ENCODE data around the gene TRHDE.

The TRHDE gene

DNA sequence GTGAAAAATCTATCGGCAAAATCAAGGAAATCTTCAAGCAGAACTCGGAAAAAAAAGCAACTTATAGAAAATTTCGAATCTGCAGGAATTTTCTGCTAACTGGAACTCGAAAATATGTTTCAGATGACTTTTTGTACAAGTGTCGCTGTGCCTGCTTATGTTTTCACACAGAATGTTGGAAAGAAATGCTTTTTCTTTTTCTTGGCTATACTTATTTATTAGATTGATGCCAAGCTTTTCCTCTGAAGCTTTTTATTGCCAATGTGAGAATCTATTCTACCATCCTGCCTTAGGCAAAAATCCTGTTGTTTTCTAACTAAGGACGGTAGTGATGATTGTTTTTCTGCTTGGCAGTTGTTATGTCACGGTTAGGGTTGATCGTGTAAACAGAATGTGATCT is 65.8 kb downstream of the TRHDE start:
- Histone ChIP-seq H3K4me3 (ENCODE audit: low read depth, low read length) (no peak overlapping the region), H3K4me1 (ENCODE audit: control insufficient read depth, insufficient read depth, low read length) (no peaks in the 10 kb centered on the region), H3K36me3 (ENCODE audit: control insufficient read depth in 2 of 2, insufficient read depth in 1 of 2, low read length in 2 of 2) (no peaks in the 10 kb centered on the region), H3K9me3 (ENCODE audit: control insufficient read depth, insufficient read depth, low read depth, low read length) (no peaks in the 10 kb centered on the region), H3K27ac (ENCODE audit: extremely low read depth, low read depth, low read length) (no peak overlapping the region)
- ChIA-PET CTCF (no interaction called here), POLR2A (no interaction called here)
- TF ChIP-seq, protein P1, sequence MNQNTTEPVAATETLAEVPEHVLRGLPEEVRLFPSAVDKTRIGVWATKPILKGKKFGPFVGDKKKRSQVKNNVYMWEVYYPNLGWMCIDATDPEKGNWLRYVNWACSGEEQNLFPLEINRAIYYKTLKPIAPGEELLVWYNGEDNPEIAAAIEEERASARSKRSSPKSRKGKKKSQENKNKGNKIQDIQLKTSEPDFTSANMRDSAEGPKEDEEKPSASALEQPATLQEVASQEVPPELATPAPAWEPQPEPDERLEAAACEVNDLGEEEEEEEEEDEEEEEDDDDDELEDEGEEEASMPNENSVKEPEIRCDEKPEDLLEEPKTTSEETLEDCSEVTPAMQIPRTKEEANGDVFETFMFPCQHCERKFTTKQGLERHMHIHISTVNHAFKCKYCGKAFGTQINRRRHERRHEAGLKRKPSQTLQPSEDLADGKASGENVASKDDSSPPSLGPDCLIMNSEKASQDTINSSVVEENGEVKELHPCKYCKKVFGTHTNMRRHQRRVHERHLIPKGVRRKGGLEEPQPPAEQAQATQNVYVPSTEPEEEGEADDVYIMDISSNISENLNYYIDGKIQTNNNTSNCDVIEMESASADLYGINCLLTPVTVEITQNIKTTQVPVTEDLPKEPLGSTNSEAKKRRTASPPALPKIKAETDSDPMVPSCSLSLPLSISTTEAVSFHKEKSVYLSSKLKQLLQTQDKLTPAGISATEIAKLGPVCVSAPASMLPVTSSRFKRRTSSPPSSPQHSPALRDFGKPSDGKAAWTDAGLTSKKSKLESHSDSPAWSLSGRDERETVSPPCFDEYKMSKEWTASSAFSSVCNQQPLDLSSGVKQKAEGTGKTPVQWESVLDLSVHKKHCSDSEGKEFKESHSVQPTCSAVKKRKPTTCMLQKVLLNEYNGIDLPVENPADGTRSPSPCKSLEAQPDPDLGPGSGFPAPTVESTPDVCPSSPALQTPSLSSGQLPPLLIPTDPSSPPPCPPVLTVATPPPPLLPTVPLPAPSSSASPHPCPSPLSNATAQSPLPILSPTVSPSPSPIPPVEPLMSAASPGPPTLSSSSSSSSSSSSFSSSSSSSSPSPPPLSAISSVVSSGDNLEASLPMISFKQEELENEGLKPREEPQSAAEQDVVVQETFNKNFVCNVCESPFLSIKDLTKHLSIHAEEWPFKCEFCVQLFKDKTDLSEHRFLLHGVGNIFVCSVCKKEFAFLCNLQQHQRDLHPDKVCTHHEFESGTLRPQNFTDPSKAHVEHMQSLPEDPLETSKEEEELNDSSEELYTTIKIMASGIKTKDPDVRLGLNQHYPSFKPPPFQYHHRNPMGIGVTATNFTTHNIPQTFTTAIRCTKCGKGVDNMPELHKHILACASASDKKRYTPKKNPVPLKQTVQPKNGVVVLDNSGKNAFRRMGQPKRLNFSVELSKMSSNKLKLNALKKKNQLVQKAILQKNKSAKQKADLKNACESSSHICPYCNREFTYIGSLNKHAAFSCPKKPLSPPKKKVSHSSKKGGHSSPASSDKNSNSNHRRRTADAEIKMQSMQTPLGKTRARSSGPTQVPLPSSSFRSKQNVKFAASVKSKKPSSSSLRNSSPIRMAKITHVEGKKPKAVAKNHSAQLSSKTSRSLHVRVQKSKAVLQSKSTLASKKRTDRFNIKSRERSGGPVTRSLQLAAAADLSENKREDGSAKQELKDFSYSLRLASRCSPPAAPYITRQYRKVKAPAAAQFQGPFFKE (tag by site-specific recombination; IDR thresholded peaks at IDR 0.05; ENCODE audit: borderline replicate concordance), result no peak
- TF ChIP-seq, protein P2, sequence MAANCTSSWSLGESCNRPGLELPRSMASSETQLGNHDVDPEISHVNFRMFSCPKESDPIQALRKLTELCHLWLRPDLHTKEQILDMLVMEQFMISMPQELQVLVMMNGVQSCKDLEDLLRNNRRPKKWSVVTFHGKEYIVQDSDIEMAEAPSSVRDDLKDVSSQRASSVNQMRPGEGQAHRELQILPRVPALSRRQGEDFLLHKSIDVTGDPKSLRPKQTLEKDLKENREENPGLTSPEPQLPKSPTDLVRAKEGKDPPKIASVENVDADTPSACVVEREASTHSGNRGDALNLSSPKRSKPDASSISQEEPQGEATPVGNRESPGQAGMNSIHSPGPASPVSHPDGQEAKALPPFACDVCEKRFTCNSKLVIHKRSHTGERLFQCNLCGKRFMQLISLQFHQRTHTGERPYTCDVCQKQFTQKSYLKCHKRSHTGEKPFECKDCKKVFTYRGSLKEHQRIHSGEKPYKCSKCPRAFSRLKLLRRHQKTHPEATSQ (tag by site-specific recombination; IDR thresholded peaks at IDR 0.05), result no peak
- TF ChIP-seq ZNF121 (tag by site-specific recombination; IDR thresholded peaks at IDR 0.05) (no peak), KLF16 (tag by site-specific recombination; IDR thresholded peaks at IDR 0.05) (no peak), ZNF214 (tag by site-specific recombination; IDR thresholded peaks at IDR 0.05; ENCODE audit: borderline replicate concordance) (no peak), ZFP41 (tag by site-specific recombination; IDR thresholded peaks at IDR 0.05; ENCODE audit: borderline replicate concordance) (no peak), ZNF585B (tag by site-specific recombination; IDR thresholded peaks at IDR 0.05) (no peak), SCRT1 (tag by site-specific recombination; IDR thresholded peaks at IDR 0.05; ENCODE audit: borderline replicate concordance) (no peak), ZNF133 (tag by site-specific recombination; IDR thresholded peaks at IDR 0.05) (no peak), ZNF785 (tag by site-specific recombination; IDR thresholded peaks at IDR 0.05) (no peak), SP3 (tag by site-specific recombination; IDR thresholded peaks at IDR 0.05) (no peak), ZNF560 (tag by site-specific recombination; IDR thresholded peaks at IDR 0.05; ENCODE audit: borderline replicate concordance) (no peak)
- TF ChIP-seq, protein P3, sequence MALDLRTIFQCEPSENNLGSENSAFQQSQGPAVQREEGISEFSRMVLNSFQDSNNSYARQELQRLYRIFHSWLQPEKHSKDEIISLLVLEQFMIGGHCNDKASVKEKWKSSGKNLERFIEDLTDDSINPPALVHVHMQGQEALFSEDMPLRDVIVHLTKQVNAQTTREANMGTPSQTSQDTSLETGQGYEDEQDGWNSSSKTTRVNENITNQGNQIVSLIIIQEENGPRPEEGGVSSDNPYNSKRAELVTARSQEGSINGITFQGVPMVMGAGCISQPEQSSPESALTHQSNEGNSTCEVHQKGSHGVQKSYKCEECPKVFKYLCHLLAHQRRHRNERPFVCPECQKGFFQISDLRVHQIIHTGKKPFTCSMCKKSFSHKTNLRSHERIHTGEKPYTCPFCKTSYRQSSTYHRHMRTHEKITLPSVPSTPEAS (tag by site-specific recombination; IDR thresholded peaks at IDR 0.05), result no peak
- TF ChIP-seq, protein P4, sequence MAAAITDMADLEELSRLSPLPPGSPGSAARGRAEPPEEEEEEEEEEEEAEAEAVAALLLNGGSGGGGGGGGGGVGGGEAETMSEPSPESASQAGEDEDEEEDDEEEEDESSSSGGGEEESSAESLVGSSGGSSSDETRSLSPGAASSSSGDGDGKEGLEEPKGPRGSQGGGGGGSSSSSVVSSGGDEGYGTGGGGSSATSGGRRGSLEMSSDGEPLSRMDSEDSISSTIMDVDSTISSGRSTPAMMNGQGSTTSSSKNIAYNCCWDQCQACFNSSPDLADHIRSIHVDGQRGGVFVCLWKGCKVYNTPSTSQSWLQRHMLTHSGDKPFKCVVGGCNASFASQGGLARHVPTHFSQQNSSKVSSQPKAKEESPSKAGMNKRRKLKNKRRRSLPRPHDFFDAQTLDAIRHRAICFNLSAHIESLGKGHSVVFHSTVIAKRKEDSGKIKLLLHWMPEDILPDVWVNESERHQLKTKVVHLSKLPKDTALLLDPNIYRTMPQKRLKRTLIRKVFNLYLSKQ (tag by site-specific recombination; IDR thresholded peaks at IDR 0.05; ENCODE audit: borderline replicate concordance), result no peak
- TF ChIP-seq, protein P5, sequence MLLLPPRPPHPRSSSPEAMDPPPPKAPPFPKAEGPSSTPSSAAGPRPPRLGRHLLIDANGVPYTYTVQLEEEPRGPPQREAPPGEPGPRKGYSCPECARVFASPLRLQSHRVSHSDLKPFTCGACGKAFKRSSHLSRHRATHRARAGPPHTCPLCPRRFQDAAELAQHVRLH (tag by site-specific recombination; IDR thresholded peaks at IDR 0.05), result no peak

DNA sequence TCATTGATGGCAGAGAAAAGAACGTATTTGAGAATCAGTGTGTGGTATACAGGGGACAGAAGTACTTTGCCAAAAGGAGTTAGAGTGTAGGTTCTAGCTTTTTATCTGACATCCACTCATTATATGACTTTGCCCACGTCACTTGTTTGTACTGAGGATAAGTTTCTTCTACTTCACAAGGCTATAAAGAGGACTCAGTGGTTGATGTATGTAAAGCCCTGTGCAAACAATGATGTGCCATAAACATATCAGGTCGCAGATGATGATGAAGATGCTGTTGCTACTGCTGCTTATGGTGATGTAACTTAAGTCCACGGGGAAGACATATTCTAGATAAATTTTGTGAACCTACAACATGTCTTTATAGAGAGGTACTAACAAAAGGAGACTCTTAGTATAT is 66.3 kb downstream of the TRHDE start:
- ChIA-PET POLR2A (no interaction called here), CTCF (no interaction called here)
- H3K27ac ChIP-seq (ENCODE audit: extremely low read depth, low read depth, low read length), result no peak overlapping the region
- H3K4me1 ChIP-seq (ENCODE audit: control insufficient read depth, insufficient read depth, low read length), result no peaks in the 10 kb centered on the region
- H3K9me3 ChIP-seq (ENCODE audit: control insufficient read depth, insufficient read depth, low read depth, low read length), result no peaks in the 10 kb centered on the region
- H3K4me3 ChIP-seq (ENCODE audit: low read depth, low read length), result no peak overlapping the region
- no peaks in the 10 kb centered on the region for H3K36me3 ChIP-seq (ENCODE audit: control insufficient read depth in 2 of 2, insufficient read depth in 1 of 2, low read length in 2 of 2)
- TF ChIP-seq, protein P6, sequence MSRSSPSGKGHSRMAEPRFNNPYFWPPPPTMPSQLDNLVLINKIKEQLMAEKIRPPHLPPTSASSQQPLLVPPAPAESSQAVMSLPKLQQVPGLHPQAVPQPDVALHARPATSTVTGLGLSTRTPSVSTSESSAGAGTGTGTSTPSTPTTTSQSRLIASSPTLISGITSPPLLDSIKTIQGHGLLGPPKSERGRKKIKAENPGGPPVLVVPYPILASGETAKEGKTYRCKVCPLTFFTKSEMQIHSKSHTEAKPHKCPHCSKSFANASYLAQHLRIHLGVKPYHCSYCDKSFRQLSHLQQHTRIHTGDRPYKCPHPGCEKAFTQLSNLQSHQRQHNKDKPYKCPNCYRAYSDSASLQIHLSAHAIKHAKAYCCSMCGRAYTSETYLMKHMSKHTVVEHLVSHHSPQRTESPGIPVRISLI (tag by site-specific recombination; IDR thresholded peaks at IDR 0.05), result no peak
- TF ChIP-seq ZNF529 (tag by site-specific recombination; IDR thresholded peaks at IDR 0.05; ENCODE audit: insufficient replicate concordance), result no peak
- no peak for TF ChIP-seq MYNN (tag by site-specific recombination; IDR thresholded peaks at IDR 0.05; ENCODE audit: borderline replicate concordance)
